HG03565 (cell line): ENCODE data around the gene SLFNL1.

Experiments used
- ATAC-seq: cut with Tn5 transposase; IDR thresholded peaks from one replicate; pipeline ENCODE4 v1.9.1; 2021; ENCODE audit warnings: mild to moderate bottlenecking, moderate library complexity; ENCODE audit not compliant: unreplicated experiment

SLFNL1 gene

DNA sequence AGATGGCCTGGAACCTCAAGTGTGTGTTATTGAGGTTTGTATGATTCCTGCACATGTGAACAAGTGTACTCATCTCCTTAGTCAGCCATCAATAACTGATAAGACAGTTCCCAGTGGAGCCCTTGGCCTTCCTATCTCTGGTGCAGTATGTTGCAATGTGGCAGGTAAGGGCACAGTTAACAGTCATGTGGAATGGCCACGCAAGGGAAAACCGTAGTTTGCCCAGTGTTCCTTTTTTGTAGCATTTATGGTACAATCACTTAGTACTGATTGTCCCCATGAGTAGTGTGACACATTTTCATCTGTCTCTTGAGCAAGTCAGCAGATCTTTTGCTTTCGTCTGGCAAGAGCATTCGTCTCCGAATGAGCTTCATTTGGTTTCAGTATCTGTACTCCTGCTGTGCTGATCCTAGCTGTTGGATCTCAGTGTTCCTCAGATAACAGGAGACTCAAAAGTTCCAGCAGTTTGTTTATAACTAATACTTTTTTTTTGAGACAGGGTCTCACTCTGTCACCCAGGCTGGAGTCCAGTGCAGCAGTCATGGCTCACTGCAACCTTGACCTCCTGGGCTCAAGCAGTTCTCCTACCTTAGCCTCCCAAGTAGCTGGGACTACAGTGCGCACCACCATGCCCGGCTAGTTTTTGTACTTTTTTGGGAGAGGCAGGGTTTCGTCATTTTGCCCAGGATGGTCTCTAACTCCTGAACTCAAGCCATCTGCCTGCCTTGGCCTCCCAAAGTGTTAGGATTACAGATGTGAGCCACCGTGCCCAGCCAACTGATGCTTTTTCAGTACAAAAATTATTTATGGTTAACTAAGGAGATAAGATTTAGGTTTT is 33.9 kb downstream of the SLFNL1 start:
- ATAC-seq: no peak

DNA sequence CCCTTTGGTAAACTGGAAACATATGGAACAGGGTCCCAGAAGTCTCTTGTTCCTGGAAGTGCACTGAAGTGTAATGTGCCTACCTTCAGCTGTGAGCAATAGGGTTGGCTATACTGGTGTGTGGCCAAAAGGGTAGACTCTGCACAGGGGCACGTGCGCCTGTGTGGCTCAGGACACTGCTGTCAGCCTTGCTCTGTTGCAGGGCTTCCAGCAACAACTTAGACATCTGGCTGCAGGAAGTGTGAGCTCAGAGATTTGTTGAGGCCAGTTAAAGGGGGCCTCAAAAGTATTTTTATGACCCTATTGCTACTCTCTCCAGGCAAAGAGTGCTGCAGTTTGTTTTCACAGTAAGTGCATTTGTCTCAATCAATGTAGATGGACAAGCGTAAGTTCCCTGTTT is 34.6 kb downstream of the SLFNL1 start:
- ATAC-seq: no peak

GRCh38 chr1:40986328-40986783 is 35.2 kb downstream of the SLFNL1 start:
- ATAC-seq: no peak

- ATAC-seq: no peak
These were observed 35.6 kb downstream of the SLFNL1 start for GRCh38 chr1:40985875-40986274.

- ATAC-seq: no peak
These were observed 36.4 kb downstream of the SLFNL1 start for GRCh38 chr1:40985161-40985560.

DNA sequence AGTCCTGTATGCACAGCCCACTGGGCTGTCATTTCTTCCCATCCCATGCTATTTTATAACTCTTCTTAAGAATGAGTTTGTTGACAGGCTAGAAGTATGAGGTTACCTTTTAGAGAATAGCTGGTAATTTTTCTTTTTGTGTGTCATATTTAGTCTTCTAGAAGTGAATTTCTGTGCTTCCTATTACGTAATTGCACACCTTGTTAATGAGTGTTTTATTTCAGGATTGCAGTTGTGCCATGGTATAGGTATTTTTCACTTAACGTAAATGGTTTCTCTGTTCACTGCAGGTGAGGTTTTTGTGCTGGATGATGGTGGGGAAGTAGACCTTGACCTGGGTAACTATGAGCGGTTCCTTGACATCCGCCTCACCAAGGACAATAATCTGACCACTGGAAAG is 37.0 kb downstream of the SLFNL1 start:
- no peak for ATAC-seq

DNA sequence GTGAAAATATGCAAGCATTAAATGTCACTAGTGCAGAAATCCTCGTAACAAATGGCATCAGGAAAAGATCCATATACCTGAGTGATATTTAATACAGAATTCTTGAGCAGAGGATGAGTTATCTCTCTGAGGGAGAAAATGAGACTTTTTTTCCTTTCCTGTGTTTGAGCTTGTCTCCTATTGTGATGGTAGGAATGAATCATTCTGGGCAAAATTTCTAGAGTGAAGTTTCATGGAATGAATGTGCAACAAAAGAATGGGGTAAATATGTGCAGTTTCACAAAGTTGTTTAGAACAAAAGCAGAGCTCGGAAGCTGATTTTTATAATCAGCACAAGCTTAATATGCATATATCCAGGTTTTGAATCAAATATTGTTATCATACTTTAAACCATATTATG is 37.5 kb downstream of the SLFNL1 start:
- no peak for ATAC-seq

GRCh38 chr1:40983286-40983685 is 38.2 kb downstream of the SLFNL1 start:
- ATAC-seq: no peak

- ATAC-seq: no peak
These were observed 38.8 kb downstream of the SLFNL1 start for GRCh38 chr1:40982721-40983120.

GRCh38 chr1:40981691-40982448 is 39.7 kb downstream of the SLFNL1 start:
- no peak for ATAC-seq

GRCh38 chr1:40980453-40981121 is 40.9 kb downstream of the SLFNL1 start:
- ATAC-seq: no peak

- ATAC-seq: no peak
These were observed 41.5 kb downstream of the SLFNL1 start for GRCh38 chr1:40980068-40980452.

- peak; percentile 86 for ATAC-seq
These were observed 42.1 kb downstream of the SLFNL1 start, which contains the start of gene CTPS1 for GRCh38 chr1:40979241-40980067. CTPS1 (plus strand) TSS chr1:40979696; CDS start chr1:40983291, 3,595 bp downstream.

DNA sequence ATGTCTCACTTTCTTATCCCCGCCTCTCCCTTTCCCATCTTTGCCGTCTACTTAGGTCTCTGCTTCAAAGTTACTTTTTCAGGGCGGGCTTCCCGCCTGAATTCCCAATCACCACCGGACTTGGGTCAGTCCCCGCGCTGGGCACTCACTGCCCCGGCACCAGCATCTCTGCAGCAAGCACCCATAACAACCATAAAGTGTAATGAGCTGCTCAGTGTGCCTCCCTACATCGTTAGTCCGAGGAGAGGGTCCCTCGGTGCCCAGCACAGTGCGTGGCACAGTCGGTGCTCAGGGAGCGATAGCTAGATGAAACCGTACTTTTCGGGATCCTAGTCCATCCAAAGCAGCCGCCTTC is 42.7 kb downstream of the SLFNL1 start:
- ATAC-seq: no peak

DNA sequence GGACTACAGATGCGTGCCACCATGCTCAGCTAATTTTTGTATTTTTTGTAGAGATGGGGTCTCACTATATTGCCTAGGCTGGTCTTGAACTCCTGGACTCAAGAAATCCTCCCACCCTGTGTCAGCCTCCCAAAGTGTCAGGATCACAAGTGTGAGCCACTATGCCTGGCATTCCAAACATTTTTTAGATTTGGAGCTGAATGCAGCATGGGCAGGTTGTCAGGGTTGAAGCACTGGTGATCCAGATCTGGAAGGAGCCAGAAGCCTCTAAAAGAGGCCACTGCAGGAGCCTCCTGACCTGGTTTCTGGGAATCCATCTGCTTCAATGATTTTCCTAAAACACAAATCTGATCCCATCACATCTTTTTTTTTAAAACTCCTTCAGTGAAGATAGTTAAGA is 43.8 kb downstream of the SLFNL1 start:
- ATAC-seq: no peak

DNA sequence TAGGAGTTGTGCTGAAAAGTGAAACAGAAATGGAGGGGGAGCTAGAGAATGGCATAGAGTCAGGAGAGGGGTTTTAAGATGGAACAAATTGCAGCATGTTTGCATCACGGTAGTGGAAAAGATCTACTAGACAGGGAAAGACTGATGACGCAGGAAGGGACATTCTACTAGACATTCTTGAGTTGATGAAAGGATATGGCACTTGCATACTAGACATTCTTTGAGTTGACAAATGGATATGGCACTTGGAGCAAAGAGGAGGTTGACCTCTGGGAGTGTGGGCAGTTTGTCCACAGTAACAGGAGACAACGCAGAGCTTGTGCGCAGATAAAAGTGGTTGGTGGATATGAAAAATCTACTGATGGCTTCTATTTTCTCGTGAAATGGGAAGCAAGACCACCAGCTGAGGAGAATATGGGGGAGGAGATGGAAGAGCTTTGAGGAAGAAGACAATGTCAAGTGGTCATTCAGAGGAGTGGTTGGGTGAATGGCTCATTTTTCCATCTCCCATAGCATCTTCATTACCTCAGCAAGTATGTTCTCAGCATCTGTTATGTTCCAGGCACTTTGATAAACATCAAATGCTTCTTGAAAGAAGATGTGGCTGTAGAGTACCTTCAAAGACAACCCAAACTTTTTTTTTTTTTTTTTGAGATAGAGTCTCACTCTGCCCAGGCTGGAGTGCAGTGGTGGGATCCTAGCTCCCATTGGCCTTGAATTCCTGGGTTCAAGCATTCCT is 44.4 kb downstream of the SLFNL1 start:
- no peak for ATAC-seq

- no peak for ATAC-seq
These were observed 46.6 kb downstream of the SLFNL1 start for GRCh38 chr1:40974945-40975344.

DNA sequence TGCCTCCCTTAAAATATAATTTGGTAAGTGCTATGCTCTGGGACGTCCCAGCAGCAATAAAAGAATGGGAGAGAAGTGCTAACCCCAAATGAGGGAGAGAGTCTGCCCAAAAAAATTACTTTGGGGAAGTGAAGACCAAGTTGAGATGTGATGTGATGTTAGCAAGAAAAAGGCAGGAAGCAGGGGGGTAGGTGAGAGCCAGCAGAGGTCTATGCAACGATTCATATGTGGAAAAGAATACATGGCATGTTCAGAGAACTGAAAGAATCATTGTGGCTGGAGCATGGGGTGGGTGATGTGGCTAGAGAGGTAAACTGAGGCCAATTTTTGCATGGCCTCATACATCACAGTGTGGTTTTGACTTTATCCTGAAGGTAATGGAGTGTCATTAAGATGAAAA is 47.6 kb downstream of the SLFNL1 start:
- ATAC-seq: no peak

DNA sequence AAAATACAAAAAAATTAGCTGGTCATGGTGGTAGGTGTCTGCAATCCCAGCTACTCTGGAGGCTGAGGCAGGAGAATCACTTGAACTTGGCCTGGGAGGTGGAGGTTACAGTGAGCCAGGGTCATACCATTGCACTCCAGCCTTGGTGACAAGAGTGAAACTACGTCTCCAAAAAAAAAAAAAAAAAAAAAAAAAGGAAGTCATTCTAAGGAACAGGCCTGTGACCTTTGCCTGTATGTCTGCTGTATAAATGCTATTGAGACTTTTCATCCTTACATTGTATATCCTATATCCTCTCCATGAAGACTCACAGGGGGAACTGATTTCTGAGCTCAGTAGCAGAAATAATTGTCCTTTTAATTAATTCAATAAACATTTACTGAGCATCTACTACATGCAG is 49.6 kb downstream of the SLFNL1 start:
- ATAC-seq: no peak

GRCh38 chr1:40969445-40969844 is 52.1 kb downstream of the SLFNL1 start:
- ATAC-seq: no peak
